SIG-M5 treated with dmso at 0.1 percent for 504 hours (cell line): ENCODE data around the gene SAE1.

Experiments
- DNase-seq: peaks from one replicate; lab custom pipeline; 2025; ENCODE audit not compliant: unreplicated experiment; lab: John Stamatoyannopoulos, UW

SAE1 gene

GRCh38 chr19:47209319-47210179, 78.9 kb downstream of the SAE1 start:
- DNase-seq, result no peak

GRCh38 chr19:47210180-47210490, 79.5 kb downstream of the SAE1 start:
- no peak for DNase-seq

- peak; percentile 80 for DNase-seq
Observed at GRCh38 chr19:47210689-47211316, 80.2 kb downstream of the SAE1 start.

GRCh38 chr19:47215581-47215980, 84.9 kb downstream of the SAE1 start:
- DNase-seq, result no peak

GRCh38 chr19:47221080-47221841, 90.6 kb downstream of the SAE1 start:
- DNase-seq, result no peak

GRCh38 chr19:47221890-47222289, 91.3 kb downstream of the SAE1 start:
- no peak for DNase-seq

- peak; percentile 79 for DNase-seq
Observed at GRCh38 chr19:47225746-47226425, 95.3 kb downstream of the SAE1 start.

GRCh38 chr19:47226426-47227351, 96.1 kb downstream of the SAE1 start:
- peak; percentile 87 for DNase-seq

- peak; percentile 88 for DNase-seq
Observed at GRCh38 chr19:47227352-47228167, 96.9 kb downstream of the SAE1 start.

- peak; percentile 73 for DNase-seq
Observed at GRCh38 chr19:47228168-47228936, 97.7 kb downstream of the SAE1 start.

- DNase-seq, result peak; percentile 50
Observed at GRCh38 chr19:47228937-47229675, 98.5 kb downstream of the SAE1 start.

GRCh38 chr19:47229676-47230053, 99.0 kb downstream of the SAE1 start:
- DNase-seq, result peak; percentile 28

GRCh38 chr19:47230054-47230920, 99.7 kb downstream of the SAE1 start:
- peak; percentile 45 for DNase-seq

GRCh38 chr19:47230921-47231214, 100.2 kb downstream of the SAE1 start, which contains the start of gene BBC3:
Gene BBC3 (minus strand): TSS chr19:47231199. CDS start chr19:47228431, 2,768 bp downstream.
- no peak for DNase-seq

- DNase-seq, result peak; percentile 73
Observed at GRCh38 chr19:47231215-47232054, 100.8 kb downstream of the SAE1 start.
